ENCODE measurements around the gene CHAD. TPM values are rescaled to one million over a fixed set of nuclear protein-coding genes. Genes with fewer than 3 reads are reported as not detected.
"Not testable (repeated sequence)": the region's sequence is repeated elsewhere in the genome, so short reads cannot be mapped to it uniquely, and the experiment has no call there.

CHAD gene
- polyA plus RNA-seq, 1 of the 3 experiments (the other 2 are of a cell fraction) = not detected

GRCh38 chr17:50474523-50474922 lies 5.8 kb upstream of the CHAD start (continued):
- TF ChIP-seq MXI1 (IDR thresholded peaks at IDR 0.05; ENCODE audit: low read depth, low read length) = no peak
- no peak for TF ChIP-seq USF2 (IDR thresholded peaks at IDR 0.05; ENCODE audit: borderline replicate concordance, low read depth, low read length)

- Histone ChIP-seq H3K27me3 (ENCODE audit: insufficient read depth) (no peaks in the 10 kb centered on the region), H3K4me2 (no peak overlapping the region), H4K20me1 (ENCODE audit: insufficient read depth) (no peaks in the 10 kb centered on the region), H3K79me2 (ENCODE audit: insufficient read depth) (no peaks in the 10 kb centered on the region), H2AFZ (ENCODE audit: low read depth) (no peak overlapping the region), H3K9me2 (no peaks in the 10 kb centered on the region), H3K4me3 (ENCODE audit: low read depth in 2 of 2, low read length in 1 of 2) (no peak overlapping the region), H3K27ac (ENCODE audit: low read depth in 2 of 2, low read length in 1 of 2) (no peak overlapping the region), H3K9me3 (no peaks in the 10 kb centered on the region), H3F3A (replicated peaks; ENCODE audit: insufficient read depth) (peaks cover 10% of the 10 kb centered on the region), H3K36me3 (replicated peaks in 1 of 2; ENCODE audit: control insufficient read depth in 1 of 2, insufficient read depth in 2 of 2, low read length in 1 of 2) (no peaks in the 10 kb centered on the region), H3K9ac (no peak overlapping the region), H3K4me1 (ENCODE audit: control insufficient read depth in 1 of 2, insufficient read depth in 2 of 2, low read depth in 1 of 2, low read length in 1 of 2) (peaks cover 0 to 17% of the 10 kb centered on the region in 2 experiments; a peak in 1 of 4 replicates)
- ChIA-PET POLR2A (no interaction called here), CTCF (interaction anchor here (0.6 to 5.6 kb wide), 8 partner anchors 11 to 272 kb away, joined by 3 to 27 read pairs (median 4); partner anchors contain the start of genes COL1A1 and LRRC59)
- TF ChIP-seq JUND (IDR thresholded peaks at IDR 0.05) = no peak
- TF ChIP-seq GATA2 (CRISPR knock-in tag; IDR thresholded peaks at IDR 0.05) = no peak
- no peak for TF ChIP-seq CHD2 (IDR thresholded peaks at IDR 0.05; ENCODE audit: low read length, partially characterized antibody)
- no peak for TF ChIP-seq RCOR1 (IDR thresholded peaks at IDR 0.05; ENCODE audit: low read length)
- DNase-seq = no peak
- WGBS (ENCODE audit: low lambda C conversion rate) = 82% methylated on average over 11 of the region's 11 CpGs
Observed at GRCh38 chr17:50473901-50474300, 5.2 kb upstream of the CHAD start.

GRCh38 chr17:50472761-50473161 lies 4.1 kb upstream of the CHAD start:
- H3K36me3 ChIP-seq (replicated peaks in 1 of 2; ENCODE audit: control insufficient read depth in 1 of 2, insufficient read depth in 2 of 2, low read length in 1 of 2); POLR2A ChIA-PET; H2AFZ ChIP-seq (ENCODE audit: low read depth); H3F3A ChIP-seq (replicated peaks; ENCODE audit: insufficient read depth); H3K9ac ChIP-seq; H3K9me2 ChIP-seq; H3K4me2 ChIP-seq; H3K9me3 ChIP-seq; DNase-seq; H3K27ac ChIP-seq (ENCODE audit: low read depth in 2 of 2, low read length in 1 of 2); H3K79me2 ChIP-seq (ENCODE audit: insufficient read depth); H3K4me3 ChIP-seq (ENCODE audit: low read depth in 2 of 2, low read length in 1 of 2); H3K27me3 ChIP-seq (ENCODE audit: insufficient read depth); H4K20me1 ChIP-seq (ENCODE audit: insufficient read depth): not testable (repeated sequence)
- peaks cover 0 to 17% of the 10 kb centered on the region in 2 experiments; a peak in 1 of 4 replicates for H3K4me1 ChIP-seq (ENCODE audit: control insufficient read depth in 1 of 2, insufficient read depth in 2 of 2, low read depth in 1 of 2, low read length in 1 of 2)
- WGBS (ENCODE audit: low lambda C conversion rate) = 83% methylated on average over 13 of the region's 13 CpGs
- CTCF ChIA-PET = interaction anchor here (1.0 to 5.6 kb wide), 11 partner anchors 9 to 321 kb away, joined by 3 to 27 read pairs (median 5); partner anchors contain the start of gene LRRC59

GRCh38 chr17:50472286-50472685 lies 3.6 kb upstream of the CHAD start:
- no peaks in the 10 kb centered on the region for H3K27me3 ChIP-seq (ENCODE audit: insufficient read depth)
- H3K4me1 ChIP-seq (ENCODE audit: control insufficient read depth in 1 of 2, insufficient read depth in 2 of 2, low read depth in 1 of 2, low read length in 1 of 2) = peaks cover 0 to 17% of the 10 kb centered on the region in 2 experiments; a peak in 1 of 4 replicates
- H3K4me3 ChIP-seq (ENCODE audit: low read depth in 2 of 2, low read length in 1 of 2) = no peak overlapping the region
- H3F3A ChIP-seq (replicated peaks; ENCODE audit: insufficient read depth) = no peaks in the 10 kb centered on the region
- no peaks in the 10 kb centered on the region for H3K36me3 ChIP-seq (replicated peaks in 1 of 2; ENCODE audit: control insufficient read depth in 1 of 2, insufficient read depth in 2 of 2, low read length in 1 of 2)
- no peak overlapping the region for H3K9ac ChIP-seq
- H2AFZ ChIP-seq (ENCODE audit: low read depth) = no peak overlapping the region
- H3K4me2 ChIP-seq = no peak overlapping the region
- TF ChIP-seq YY1 (IDR thresholded peaks at IDR 0.05; ENCODE audit: low read depth) (no peak), FOXJ3 (CRISPR knock-in tag; IDR thresholded peaks at IDR 0.05) (no peak), USF1 (IDR thresholded peaks at IDR 0.05; ENCODE audit: borderline replicate concordance, low read depth) (no peak), NRF1 (IDR thresholded peaks at IDR 0.05; ENCODE audit: low read depth, low read length) (no peak)
- H3K9me2 ChIP-seq = no peaks in the 10 kb centered on the region
- DNase-seq = no peak
- ChIA-PET POLR2A (no interaction called here), CTCF (interaction anchor here (1.0 to 5.6 kb wide), 10 partner anchors 10 to 320 kb away, joined by 3 to 27 read pairs (median 6); partner anchors contain the start of gene LRRC59)
- no peak overlapping the region for H3K27ac ChIP-seq (ENCODE audit: low read depth in 2 of 2, low read length in 1 of 2)
- no peaks in the 10 kb centered on the region for H4K20me1 ChIP-seq (ENCODE audit: insufficient read depth)
- no peaks in the 10 kb centered on the region for H3K9me3 ChIP-seq
- WGBS (ENCODE audit: low lambda C conversion rate) = 90% methylated on average over 10 of the region's 10 CpGs
- H3K79me2 ChIP-seq (ENCODE audit: insufficient read depth) = no peaks in the 10 kb centered on the region
